ENCODE results near the gene SAYSD1.

DNA sequence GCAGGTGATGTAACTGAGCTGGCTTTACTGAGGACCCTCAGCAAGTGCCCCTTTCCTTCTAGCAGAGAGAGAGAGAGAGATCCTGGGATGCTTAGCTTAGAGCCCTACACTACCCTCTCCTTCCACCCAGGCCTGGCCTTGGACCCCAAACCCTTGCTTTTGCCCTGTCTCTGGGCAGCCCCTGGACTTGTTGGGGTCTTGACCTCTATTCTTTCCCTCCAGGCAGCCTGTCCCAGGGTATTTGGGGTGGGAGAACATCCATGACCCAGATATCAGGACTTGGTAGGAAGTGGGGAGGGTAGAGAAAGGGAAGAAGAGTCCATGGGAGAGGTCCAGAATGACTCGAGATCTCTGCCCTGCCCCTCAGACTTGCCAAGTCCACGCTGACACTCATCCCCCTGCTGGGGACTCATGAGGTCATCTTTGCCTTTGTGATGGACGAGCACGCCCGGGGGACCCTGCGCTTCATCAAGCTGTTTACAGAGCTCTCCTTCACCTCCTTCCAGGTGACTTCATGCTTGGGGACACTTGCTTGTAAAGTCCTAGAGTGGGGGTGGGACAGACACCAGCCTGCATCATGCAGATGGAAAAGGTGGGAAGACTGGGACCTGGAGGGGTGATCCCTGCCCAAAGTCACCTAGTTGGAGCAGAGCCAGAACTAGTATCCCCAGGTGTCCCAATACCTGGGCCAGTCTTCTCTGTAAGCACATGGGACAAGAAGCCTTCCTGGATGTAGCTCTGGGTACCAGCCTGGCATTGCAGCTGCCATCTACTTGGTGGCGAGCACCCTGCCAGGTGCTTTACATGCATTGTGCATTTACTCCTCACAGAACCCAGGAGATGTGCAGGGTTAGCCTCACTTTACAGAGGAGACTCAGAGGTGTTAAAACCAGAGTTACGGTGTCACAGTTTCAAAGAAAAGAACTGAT lies 35.5 kb downstream of the SAYSD1 start:
- no peak for TF ChIP-seq EZH2 (IDR thresholded peaks at IDR 0.05; ENCODE audit: low read depth, unreplicated experiment)
- TF ChIP-seq CTCF (conservative IDR thresholded peaks at IDR 0.05; ENCODE audit: low read depth in 2 of 2) = no peak
- TF ChIP-seq CREB1 (CRISPR knock-in tag; IDR thresholded peaks at IDR 0.05; ENCODE audit: low read depth) = no peak
- TF ChIP-seq POLR2AphosphoS5 (IDR thresholded peaks at IDR 0.05; ENCODE audit: low read depth) = no peak
- TF ChIP-seq REST (IDR thresholded peaks at IDR 0.05; ENCODE audit: unreplicated experiment) = no peak
- no peak for TF ChIP-seq EZH2phosphoT487 (IDR thresholded peaks at IDR 0.05; ENCODE audit: unreplicated experiment)
- TF ChIP-seq NANOG (IDR thresholded peaks at IDR 0.05; ENCODE audit: borderline replicate concordance) = no peak
- TF ChIP-seq ZNF114 (CRISPR knock-in tag; IDR thresholded peaks at IDR 0.05) = no peak
- TF ChIP-seq, protein P1, sequence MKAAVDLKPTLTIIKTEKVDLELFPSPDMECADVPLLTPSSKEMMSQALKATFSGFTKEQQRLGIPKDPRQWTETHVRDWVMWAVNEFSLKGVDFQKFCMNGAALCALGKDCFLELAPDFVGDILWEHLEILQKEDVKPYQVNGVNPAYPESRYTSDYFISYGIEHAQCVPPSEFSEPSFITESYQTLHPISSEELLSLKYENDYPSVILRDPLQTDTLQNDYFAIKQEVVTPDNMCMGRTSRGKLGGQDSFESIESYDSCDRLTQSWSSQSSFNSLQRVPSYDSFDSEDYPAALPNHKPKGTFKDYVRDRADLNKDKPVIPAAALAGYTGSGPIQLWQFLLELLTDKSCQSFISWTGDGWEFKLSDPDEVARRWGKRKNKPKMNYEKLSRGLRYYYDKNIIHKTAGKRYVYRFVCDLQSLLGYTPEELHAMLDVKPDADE (IDR thresholded peaks at IDR 0.05) = no peak
- TF ChIP-seq JUNB (IDR thresholded peaks at IDR 0.05; ENCODE audit: unreplicated experiment) = no peak
- no peak for TF ChIP-seq ZNF331 (CRISPR knock-in tag; IDR thresholded peaks at IDR 0.05; ENCODE audit: low read depth)
